Neural cell (in vitro differentiated cells): ENCODE results near the gene TTLL5.

Experiments used
- EZH2 ChIP-seq: fragments of 200-600, 300-800 bp; shearing (Covaris generic), sonication (generic); IDR thresholded peaks from 2 replicates; pipeline ENCODE4 v1.6.1; 2014; ENCODE audit warnings: antibody characterized with exemption, low read length, borderline replicate concordance, mild to moderate bottlenecking; ENCODE audit not compliant: insufficient read depth, poor library complexity, severe bottlenecking
- POLR2AphosphoS5 ChIP-seq: IDR thresholded peaks from 2 replicates; pipeline ENCODE4 v1.6.1; 2012
- SMC3 ChIP-seq: fragments of 450-650 bp; conservative IDR thresholded peaks from 2 replicates; pipeline ENCODE4 v1.6.1; 2014; ENCODE audit warnings: antibody characterized with exemption, mild to moderate bottlenecking, moderate library complexity; ENCODE audit not compliant: poor library complexity
- TF ChIP-seq, protein P1 (sequence below): fragments of 450-650 bp; IDR thresholded peaks from 2 replicates; pipeline ENCODE4 v1.5.1; 2014; ENCODE audit warnings: antibody characterized with exemption, mild to moderate bottlenecking, moderate library complexity; ENCODE audit not compliant: poor library complexity, severe bottlenecking

DNA sequence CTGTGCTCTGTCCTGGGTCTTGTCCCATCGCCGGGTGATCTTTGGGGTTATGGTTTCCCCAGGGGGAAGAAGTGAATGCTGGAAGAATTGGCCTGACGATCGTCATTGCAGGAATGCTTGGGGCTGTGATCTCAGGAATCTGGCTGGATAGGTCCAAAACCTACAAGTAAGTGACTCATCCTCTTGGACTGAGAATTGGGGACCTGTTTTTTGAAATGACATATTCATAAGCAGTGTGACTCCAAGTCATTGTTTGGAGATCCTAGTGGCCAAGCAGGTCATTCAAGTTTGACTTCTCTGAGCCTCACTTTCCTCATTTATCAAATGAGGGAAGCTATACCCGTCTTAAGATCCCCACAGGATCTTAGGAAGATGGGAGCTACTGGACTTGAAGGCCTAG is 26.2 kb upstream of the TTLL5 start:
- TF ChIP-seq EZH2 = no peak
- TF ChIP-seq, protein P1, sequence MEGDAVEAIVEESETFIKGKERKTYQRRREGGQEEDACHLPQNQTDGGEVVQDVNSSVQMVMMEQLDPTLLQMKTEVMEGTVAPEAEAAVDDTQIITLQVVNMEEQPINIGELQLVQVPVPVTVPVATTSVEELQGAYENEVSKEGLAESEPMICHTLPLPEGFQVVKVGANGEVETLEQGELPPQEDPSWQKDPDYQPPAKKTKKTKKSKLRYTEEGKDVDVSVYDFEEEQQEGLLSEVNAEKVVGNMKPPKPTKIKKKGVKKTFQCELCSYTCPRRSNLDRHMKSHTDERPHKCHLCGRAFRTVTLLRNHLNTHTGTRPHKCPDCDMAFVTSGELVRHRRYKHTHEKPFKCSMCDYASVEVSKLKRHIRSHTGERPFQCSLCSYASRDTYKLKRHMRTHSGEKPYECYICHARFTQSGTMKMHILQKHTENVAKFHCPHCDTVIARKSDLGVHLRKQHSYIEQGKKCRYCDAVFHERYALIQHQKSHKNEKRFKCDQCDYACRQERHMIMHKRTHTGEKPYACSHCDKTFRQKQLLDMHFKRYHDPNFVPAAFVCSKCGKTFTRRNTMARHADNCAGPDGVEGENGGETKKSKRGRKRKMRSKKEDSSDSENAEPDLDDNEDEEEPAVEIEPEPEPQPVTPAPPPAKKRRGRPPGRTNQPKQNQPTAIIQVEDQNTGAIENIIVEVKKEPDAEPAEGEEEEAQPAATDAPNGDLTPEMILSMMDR = no peak
- no peak for TF ChIP-seq POLR2AphosphoS5
- TF ChIP-seq SMC3 = no peak
